IMR-90 (cell line): ENCODE measurements around the gene MRPL3.

Source experiments
- CHD1 ChIP-seq: IDR thresholded peaks from 2 replicates; pipeline ENCODE4 v1.6.1; 2012; ENCODE audit warnings: low read depth, low read length, improper control_type of control experiment
- CTCF ChIP-seq: conservative IDR thresholded peaks from 2 replicates; pipeline ENCODE4 v1.5.1; 2012; ENCODE audit warnings: mild to moderate bottlenecking, low read depth, low read length, improper control_type of control experiment
- POLR2A ChIP-seq: IDR thresholded peaks from 2 replicates; pipeline ENCODE4 v1.6.1; 2012; ENCODE audit warnings: mild to moderate bottlenecking, low read depth, low read length
- RAD21 ChIP-seq: IDR thresholded peaks from 2 replicates; pipeline ENCODE4 v1.6.1; 2012; ENCODE audit warnings: low read length, improper control_type of control experiment
- RCOR1 ChIP-seq: IDR thresholded peaks from 2 replicates; pipeline ENCODE4 v1.6.1; 2012; ENCODE audit warnings: mild to moderate bottlenecking, low read length, improper control_type of control experiment; ENCODE audit not compliant: insufficient replicate concordance
- RFX5 ChIP-seq: IDR thresholded peaks from 2 replicates; pipeline ENCODE4 v1.8.0; 2012; ENCODE audit warnings: low read depth, mild to moderate bottlenecking, low read length, moderate library complexity

- no peak for TF ChIP-seq CTCF
- no peak for TF ChIP-seq RFX5
- TF ChIP-seq RAD21 = no peak
- no peak for TF ChIP-seq POLR2A
- TF ChIP-seq CHD1 = no peak
- no peak for TF ChIP-seq RCOR1
These were observed 75.5 kb downstream of the MRPL3 start for GRCh38 chr3:131427226-131427625.
